Panc1 (cell line): ENCODE results near the gene FOXJ2. TPM values are rescaled to one million over a fixed set of nuclear protein-coding genes. Genes with fewer than 3 reads are reported as not detected.

Experiments used
- ATAC-seq: fragments of 200-7000 bp; cut with Tn5 transposase; 2 replicates; pipeline ENCODE4 v1.9.1; 2020; ENCODE audit warnings: mild to moderate bottlenecking, moderate library complexity
- BruUV-seq: library from RNA; stranded (reverse); fragments of 400-500 nt; replicated peaks from 2 replicates; lab custom pipeline; 2021; lab: Mats Ljungman, UMichigan
- CTCF ChIA-PET: fragments of 300-600 bp; sonication (Branson Sonifier 250); formaldehyde crosslinking; loops from one replicate; lab custom pipeline; 2022; ENCODE audit warnings: antibody characterized with exemption; lab: Charles Lee
- POLR2A ChIA-PET: fragments of 300-600 bp; sonication (Branson Sonifier 250); formaldehyde crosslinking; loops from one replicate; lab custom pipeline; 2022; ENCODE audit warnings: antibody characterized with exemption; lab: Charles Lee
- DNase-seq: peaks from one replicate; pipeline ENCODE4 v3.0.0-alpha.2; 2010; ENCODE audit warnings: low read depth, low spot score
- H3K27ac ChIP-seq: 2 replicates; pipeline ENCODE4 v1.5.1; 2011; ENCODE audit warnings: mild to moderate bottlenecking, low read length, inconsistent platforms
- H3K27me3 ChIP-seq: fragments of 200-500 bp; sonication (Bioruptor generic); 2 replicates; pipeline ENCODE4 v1.6.0; 2014; ENCODE audit warnings: low read length, inconsistent platforms; ENCODE audit not compliant: control insufficient read depth, insufficient read depth
- H3K36me3 ChIP-seq: fragments of 200-500 bp; sonication (Bioruptor generic); 2 replicates; pipeline ENCODE4 v1.5.1; 2014; ENCODE audit warnings: inconsistent platforms, mild to moderate bottlenecking, low read length, moderate library complexity; ENCODE audit not compliant: control insufficient read depth, insufficient read depth
- H3K4me1 ChIP-seq: 2 replicates; pipeline ENCODE4 v1.5.1; 2011; ENCODE audit warnings: inconsistent platforms, mild to moderate bottlenecking, low read length, moderate library complexity; ENCODE audit not compliant: control insufficient read depth, insufficient read depth
- H3K4me3 ChIP-seq, 2 experiments: 2 replicates each; pipeline ENCODE4 v1.5.1; 2011 to 2012; ENCODE audit warnings: low read depth in 2 of 2, low read length in 2 of 2, mild to moderate bottlenecking in 2 of 2, inconsistent platforms in 1 of 2, moderate library complexity in 1 of 2
- H3K9me3 ChIP-seq: fragments of 200-500 bp; sonication (Bioruptor generic); 2 replicates; pipeline ENCODE4 v1.5.1; 2014; ENCODE audit warnings: low read depth, mild to moderate bottlenecking, inconsistent platforms, low read length, moderate library complexity; ENCODE audit not compliant: control insufficient read depth, insufficient read depth
- CTCF ChIP-seq: fragments of 450-650 bp; IDR thresholded peaks from 2 replicates; pipeline ENCODE4 v1.5.1; 2017; ENCODE audit warnings: mild to moderate bottlenecking
- POLR2AphosphoS5 ChIP-seq: IDR thresholded peaks from 2 replicates; pipeline ENCODE4 v1.6.1; 2012; ENCODE audit warnings: mild to moderate bottlenecking, low read depth, low read length, moderate library complexity
- SIN3A ChIP-seq: IDR thresholded peaks from 2 replicates; pipeline ENCODE4 v1.6.1; 2012; ENCODE audit warnings: low read depth, mild to moderate bottlenecking, low read length, moderate library complexity, borderline replicate concordance; ENCODE audit not compliant: insufficient read depth
- TCF7L2 ChIP-seq: IDR thresholded peaks from 2 replicates; pipeline ENCODE4 v1.6.1; 2011; ENCODE audit warnings: mild to moderate bottlenecking, low read depth, low read length, inconsistent platforms
- in situ Hi-C: cut with HindIII; loops from 2 replicates; pipeline ENCODE4 v1.10.0; 2016; ENCODE audit warnings: low sequenced_read_pairs, low pct_unique_long_range_greater_than_20kb
- intact Hi-C: fragments of 100-400 bp; cut with micrococcal nuclease; formaldehyde crosslinking; loops from one replicate; pipeline ENCODE4 v1.10.0; 2022; ENCODE audit not compliant: unreplicated experiment
- total RNA-seq: library from RNA; stranded (reverse); gene quantifications from one replicate; pipeline ENCODE4 v1.2.1, GENCODE V29; 2021; ENCODE audit not compliant: unreplicated experiment
- TF ChIP-seq, protein P1 (sequence below), 2 experiments: IDR thresholded peaks; 2 replicates each; pipeline ENCODE4 v1.6.1; 2011 to 2012; ENCODE audit warnings: low read depth in 2 of 2, control low read depth in 1 of 2, low read length in 1 of 2, mild to moderate bottlenecking in 1 of 2, moderate library complexity in 1 of 2; ENCODE audit not compliant: insufficient read depth in 1 of 2

Gene FOXJ2
- total RNA-seq, 1 experiment from 2014 or later, result 10.9 TPM

DNA sequence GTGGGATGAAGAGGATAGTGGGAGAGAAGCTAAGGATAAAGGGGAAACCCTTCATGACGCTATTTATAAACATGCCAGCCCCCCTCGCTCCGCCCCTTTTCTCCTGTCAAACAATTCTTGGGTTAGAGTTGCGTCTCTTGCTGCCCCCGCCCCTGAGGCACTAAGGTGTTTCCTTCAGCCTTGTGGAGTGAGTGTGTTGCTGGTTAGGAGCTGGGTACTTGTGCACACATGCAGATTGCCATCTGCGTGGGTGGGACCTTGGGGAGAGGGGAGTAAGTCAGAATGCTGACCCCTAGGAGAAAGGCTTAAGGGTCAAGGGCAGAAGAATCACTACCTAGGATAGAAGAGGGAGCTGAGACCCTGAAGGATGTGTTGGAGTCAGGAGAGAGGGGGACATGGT lies 5.4 kb downstream of the FOXJ2 start:
- H3K4me3 ChIP-seq, result no peak overlapping the region
- H3K27me3 ChIP-seq, result no peaks in the 10 kb centered on the region
- H3K4me1 ChIP-seq, result peaks cover 20% of the 10 kb centered on the region
- H3K27ac ChIP-seq, result no peak overlapping the region
- no peaks in the 10 kb centered on the region; the same call in 1 of the 2 replicates for H3K36me3 ChIP-seq
- DNase-seq, result no peak
- ATAC-seq, result no peak
- ChIA-PET CTCF (no interaction called here), POLR2A (interaction anchor here (0.5 kb wide), 1 partner anchor 679 kb away, joined by 5 read pairs; no protein-coding TSS in a partner anchor)
- no peaks in the 10 kb centered on the region for H3K9me3 ChIP-seq
- in situ Hi-C loops, result no loop called here
- BruUV-seq, result no TSS peak
- TF ChIP-seq, protein P1, sequence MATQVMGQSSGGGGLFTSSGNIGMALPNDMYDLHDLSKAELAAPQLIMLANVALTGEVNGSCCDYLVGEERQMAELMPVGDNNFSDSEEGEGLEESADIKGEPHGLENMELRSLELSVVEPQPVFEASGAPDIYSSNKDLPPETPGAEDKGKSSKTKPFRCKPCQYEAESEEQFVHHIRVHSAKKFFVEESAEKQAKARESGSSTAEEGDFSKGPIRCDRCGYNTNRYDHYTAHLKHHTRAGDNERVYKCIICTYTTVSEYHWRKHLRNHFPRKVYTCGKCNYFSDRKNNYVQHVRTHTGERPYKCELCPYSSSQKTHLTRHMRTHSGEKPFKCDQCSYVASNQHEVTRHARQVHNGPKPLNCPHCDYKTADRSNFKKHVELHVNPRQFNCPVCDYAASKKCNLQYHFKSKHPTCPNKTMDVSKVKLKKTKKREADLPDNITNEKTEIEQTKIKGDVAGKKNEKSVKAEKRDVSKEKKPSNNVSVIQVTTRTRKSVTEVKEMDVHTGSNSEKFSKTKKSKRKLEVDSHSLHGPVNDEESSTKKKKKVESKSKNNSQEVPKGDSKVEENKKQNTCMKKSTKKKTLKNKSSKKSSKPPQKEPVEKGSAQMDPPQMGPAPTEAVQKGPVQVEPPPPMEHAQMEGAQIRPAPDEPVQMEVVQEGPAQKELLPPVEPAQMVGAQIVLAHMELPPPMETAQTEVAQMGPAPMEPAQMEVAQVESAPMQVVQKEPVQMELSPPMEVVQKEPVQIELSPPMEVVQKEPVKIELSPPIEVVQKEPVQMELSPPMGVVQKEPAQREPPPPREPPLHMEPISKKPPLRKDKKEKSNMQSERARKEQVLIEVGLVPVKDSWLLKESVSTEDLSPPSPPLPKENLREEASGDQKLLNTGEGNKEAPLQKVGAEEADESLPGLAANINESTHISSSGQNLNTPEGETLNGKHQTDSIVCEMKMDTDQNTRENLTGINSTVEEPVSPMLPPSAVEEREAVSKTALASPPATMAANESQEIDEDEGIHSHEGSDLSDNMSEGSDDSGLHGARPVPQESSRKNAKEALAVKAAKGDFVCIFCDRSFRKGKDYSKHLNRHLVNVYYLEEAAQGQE (IDR thresholded peaks at IDR 0.05; ENCODE audit: insufficient read depth in 1 of 2, low read depth in 2 of 2, low read length in 1 of 2), result no peak
- TF ChIP-seq CTCF (no peak), TCF7L2 (no peak), POLR2AphosphoS5 (no peak), SIN3A (no peak)
- intact Hi-C loops, result no loop called here

DNA sequence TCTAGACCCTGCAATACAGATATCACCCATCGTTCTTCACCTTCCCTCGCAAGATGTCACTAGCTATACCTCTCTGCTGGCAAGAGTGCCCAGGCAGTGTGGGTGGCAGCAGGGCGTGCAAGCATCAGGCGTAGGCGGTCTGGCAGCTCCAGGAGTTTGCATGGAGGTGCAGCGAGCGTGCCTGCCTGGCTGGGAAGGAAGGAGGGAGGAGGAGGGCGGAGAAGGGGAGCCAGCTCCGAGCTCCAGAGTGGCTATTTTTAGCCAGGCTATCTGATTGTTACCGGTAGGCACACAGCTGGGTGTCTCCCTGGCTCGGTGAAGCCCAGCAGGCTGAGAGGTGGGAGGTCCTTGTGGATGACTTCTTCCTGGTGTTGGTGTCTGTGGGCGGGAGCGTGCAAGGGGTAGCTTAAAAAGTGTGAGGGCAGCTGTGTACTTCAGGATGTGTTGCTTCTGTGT lies 6.2 kb downstream of the FOXJ2 start:
- peak; percentile 64; the same call in 1 of the 2 replicates for ATAC-seq
- H3K4me1 ChIP-seq, result peaks cover 18% of the 10 kb centered on the region
- in situ Hi-C loops, result no loop called here
- no peaks in the 10 kb centered on the region; the same call in 1 of the 2 replicates for H3K36me3 ChIP-seq
- POLR2A ChIA-PET, result interaction anchor here (0.6 kb wide), 1 partner anchor 1349 kb away, joined by 4 read pairs; the partner anchor contains the start of gene ZNF384
- TF ChIP-seq TCF7L2 (no peak), POLR2AphosphoS5 (no peak), CTCF (no peak), SIN3A (no peak)
- TF ChIP-seq, protein P1 (IDR thresholded peaks at IDR 0.05; ENCODE audit: insufficient read depth in 1 of 2, low read depth in 2 of 2, low read length in 1 of 2), result no peak
- H3K27ac ChIP-seq, result no peak overlapping the region
- H3K4me3 ChIP-seq, result 0 out of 4 replicates have a peak overlapping the region, but pooled peaks of 1 of the 2 experiments have one; percentile 2
- no peak for DNase-seq
- H3K27me3 ChIP-seq, result no peaks in the 10 kb centered on the region
- intact Hi-C loops, result no loop called here
- CTCF ChIA-PET, result no interaction called here
- no peaks in the 10 kb centered on the region for H3K9me3 ChIP-seq
- no TSS peak for BruUV-seq
